NT2/D1 (cell line): ENCODE measurements around the gene SAC3D1.

Experiments used
- SUZ12 ChIP-seq: IDR thresholded peaks from 2 replicates; pipeline ENCODE4 v1.6.1; 2011; ENCODE audit not compliant: insufficient read length, insufficient read depth; ENCODE audit errors: extremely low read depth
- YY1 ChIP-seq: IDR thresholded peaks from 2 replicates; pipeline ENCODE4 v1.6.1; 2011; ENCODE audit not compliant: insufficient read length, insufficient read depth

GRCh38 chr11:65043881-65044501, 3.0 kb downstream of the SAC3D1 start:
- no peak for TF ChIP-seq YY1
- no peak for TF ChIP-seq SUZ12
